ENCODE results near the gene DLX5.

DNA sequence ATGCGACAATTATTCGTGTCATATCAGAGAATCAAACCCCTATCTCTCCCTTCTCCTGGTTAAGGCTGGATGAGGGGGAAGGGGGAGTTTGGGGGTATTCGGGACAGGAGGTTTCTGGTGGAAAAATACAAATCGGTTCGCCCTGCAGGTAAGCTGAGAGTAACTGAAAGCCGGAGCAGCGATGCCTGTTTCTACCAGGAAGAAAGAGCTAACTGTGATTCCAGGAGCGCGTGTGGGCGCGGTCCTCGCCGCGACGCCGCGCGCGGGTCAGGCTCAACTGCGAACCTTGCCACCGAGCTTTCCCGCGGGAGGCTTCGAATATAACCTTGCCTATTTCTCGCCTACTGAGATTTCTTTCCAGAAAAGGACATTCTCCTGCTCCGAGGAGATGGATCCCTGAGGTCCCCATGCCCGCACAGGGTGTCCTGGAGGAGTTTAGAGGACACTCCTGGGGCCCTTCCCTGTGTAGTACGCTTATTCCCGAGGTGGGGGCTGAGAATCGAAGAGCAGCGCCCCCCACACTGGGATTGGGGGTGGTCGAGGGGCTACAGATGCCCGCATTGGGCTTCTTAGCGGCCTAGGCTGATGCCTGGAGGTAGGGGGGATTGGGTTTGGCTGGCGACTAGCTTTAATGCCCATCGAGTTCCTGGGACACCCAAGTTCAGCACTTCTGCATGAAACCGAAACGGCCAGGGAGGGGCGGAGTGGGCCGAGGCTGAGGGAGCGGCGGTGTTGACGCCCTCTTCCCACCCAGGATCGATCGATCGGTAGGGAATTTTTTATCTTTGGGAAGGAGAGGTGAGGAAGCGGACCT lies 32.2 kb downstream of the DLX5 start:
- TF ChIP-seq, protein P1, sequence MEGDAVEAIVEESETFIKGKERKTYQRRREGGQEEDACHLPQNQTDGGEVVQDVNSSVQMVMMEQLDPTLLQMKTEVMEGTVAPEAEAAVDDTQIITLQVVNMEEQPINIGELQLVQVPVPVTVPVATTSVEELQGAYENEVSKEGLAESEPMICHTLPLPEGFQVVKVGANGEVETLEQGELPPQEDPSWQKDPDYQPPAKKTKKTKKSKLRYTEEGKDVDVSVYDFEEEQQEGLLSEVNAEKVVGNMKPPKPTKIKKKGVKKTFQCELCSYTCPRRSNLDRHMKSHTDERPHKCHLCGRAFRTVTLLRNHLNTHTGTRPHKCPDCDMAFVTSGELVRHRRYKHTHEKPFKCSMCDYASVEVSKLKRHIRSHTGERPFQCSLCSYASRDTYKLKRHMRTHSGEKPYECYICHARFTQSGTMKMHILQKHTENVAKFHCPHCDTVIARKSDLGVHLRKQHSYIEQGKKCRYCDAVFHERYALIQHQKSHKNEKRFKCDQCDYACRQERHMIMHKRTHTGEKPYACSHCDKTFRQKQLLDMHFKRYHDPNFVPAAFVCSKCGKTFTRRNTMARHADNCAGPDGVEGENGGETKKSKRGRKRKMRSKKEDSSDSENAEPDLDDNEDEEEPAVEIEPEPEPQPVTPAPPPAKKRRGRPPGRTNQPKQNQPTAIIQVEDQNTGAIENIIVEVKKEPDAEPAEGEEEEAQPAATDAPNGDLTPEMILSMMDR (IDR thresholded peaks at IDR 0.05) = no peak
- TF ChIP-seq POLR2A (IDR thresholded peaks at IDR 0.05) = no peak
